HTR-8/SVneo (cell line): ENCODE data around the gene ZNF592.
"Not testable (repeated sequence)": the region's sequence is repeated elsewhere in the genome, so short reads cannot be mapped to it uniquely, and the experiment has no call there.

Experiments used
- DNase-seq: peaks from one replicate; pipeline ENCODE4 v3.0.0; 2011; ENCODE audit warnings: low spot score, mixed read lengths; ENCODE audit not compliant: insufficient read length
- FAIRE-seq: peaks from 2 replicates; lab custom pipeline; 2011; peaks lifted over from hg19 to GRCh38; lab: Jason Lieb, UNC

ZNF592 gene

GRCh38 chr15:84840741-84841429, 92.5 kb downstream of the ZNF592 start:
- FAIRE-seq (no peak), DNase-seq (no peak)

GRCh38 chr15:84842781-84843180, 94.4 kb downstream of the ZNF592 start:
- FAIRE-seq = no peak

DNA sequence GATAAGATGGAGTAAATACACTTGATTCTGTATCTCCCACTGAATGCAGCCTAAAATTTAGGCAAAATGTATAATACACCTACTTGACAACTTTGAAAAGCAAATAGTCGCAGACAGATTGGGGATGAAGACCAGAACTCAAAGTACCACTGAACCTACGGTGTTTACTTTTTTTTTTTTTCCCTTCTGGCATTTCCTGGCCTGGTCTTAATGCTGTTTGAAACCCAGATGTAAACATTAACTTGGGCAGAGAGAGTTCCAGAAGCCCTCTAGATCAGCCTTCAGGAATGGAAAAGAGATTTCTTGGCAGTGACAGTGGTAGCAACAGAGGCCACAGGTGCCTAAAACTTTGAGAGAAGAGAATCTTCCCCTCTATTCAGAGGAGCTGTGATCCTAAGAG, 96.6 kb downstream of the ZNF592 start:
- DNase-seq (no peak), FAIRE-seq (no peak)

More at GRCh38 chr15:84842781-84843180, 94.4 kb downstream of the ZNF592 start:
- no peak for DNase-seq

DNA sequence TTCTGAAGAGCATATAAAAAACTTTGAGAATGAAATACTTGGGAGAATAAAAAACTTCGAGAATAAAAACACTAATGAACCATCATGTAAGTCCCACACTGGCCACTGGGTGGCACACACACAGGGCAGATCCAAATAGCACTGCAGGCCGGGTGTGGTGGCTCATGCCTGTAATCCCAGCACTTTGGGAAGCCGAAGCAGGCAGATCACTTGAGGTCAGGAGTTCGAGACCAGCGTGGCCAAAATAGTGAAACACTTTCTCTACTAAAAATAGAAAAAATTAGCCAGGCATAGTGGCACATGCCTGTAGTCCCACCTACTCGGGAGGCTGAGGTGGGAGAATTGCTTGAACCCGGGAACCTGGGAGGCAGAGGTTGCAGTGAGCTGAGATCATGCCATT, 97.2 kb downstream of the ZNF592 start:
- not testable (repeated sequence) for FAIRE-seq
- DNase-seq = peak; percentile 31

DNA sequence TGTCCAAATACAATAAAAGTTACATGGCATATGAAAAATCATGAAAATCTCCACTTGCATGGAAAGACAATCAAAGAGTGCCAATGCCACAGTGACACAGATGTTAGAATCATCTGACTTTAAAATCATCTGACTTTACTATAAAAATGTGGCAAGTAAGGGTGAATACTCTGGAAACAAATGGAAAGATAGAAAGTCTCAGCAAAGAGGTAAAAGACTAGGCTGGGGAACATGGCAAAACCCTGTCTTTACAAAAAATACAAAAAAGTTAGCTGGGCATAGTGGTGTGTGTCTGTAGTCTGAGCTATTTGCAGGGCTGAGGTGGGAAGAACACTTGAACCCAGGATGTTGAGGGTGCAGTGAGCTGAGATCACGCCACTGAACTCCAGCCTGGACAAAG, 97.9 kb downstream of the ZNF592 start:
- FAIRE-seq = no peak
- DNase-seq = no peak

GRCh38 chr15:84847382-84847781, 99.0 kb downstream of the ZNF592 start:
- FAIRE-seq = no peak
- no peak for DNase-seq

DNA sequence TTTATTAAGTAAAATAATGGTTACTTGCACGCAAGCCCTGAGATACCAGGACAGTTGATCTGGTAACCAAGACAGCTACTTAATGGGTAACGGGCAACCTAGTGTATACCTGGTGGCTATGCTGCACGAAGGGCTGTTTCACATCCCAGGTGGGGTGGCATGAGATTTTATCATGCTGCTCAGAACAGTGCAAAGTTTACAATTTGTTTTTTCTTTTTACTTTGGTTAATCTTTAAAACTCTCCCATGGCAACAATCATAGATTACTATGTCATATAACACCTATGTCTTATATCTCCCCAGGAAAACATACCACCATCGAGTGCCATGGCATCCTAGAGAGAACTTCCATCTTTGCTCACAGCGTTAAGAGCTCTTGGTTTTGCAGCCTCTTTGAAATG, 103.8 kb downstream of the ZNF592 start:
- no peak for DNase-seq
- no peak for FAIRE-seq

DNA sequence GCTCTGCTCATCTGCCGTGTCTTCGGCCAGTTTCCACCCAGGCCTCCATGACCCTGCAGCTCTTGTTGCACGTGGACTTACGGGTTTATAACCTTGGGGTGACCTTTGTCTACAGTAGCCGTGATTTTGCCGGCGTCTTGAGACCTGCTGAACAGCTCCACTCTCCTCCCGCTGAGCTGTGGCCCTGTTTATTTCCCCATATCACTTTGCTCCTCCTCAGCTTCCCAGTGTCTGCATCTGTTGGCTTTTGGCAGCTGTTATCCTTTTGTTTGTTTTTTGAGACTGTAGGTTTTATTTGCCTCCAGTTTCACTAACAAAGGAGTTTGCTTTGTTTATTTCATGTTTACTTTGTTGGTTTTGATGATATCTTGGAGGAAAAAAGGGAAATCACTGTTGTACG, 106.7 kb downstream of the ZNF592 start:
- FAIRE-seq (no peak), DNase-seq (no peak)

GRCh38 chr15:84855765-84856164, 107.4 kb downstream of the ZNF592 start:
- DNase-seq (no peak), FAIRE-seq (no peak)
